Osteocyte (in vitro differentiated cells): Measurements from ENCODE around the gene APC2. TPM values are rescaled to one million over a fixed set of nuclear protein-coding genes. Genes with fewer than 3 reads are reported as not detected.
A peak's percentile ranks its signal among the peaks of the same experiment; 100 is the strongest.
"Not testable (repeated sequence)": the region's sequence is repeated elsewhere in the genome, so short reads cannot be mapped to it uniquely, and the experiment has no call there.

Source experiments
- DNase-seq: peaks from one replicate; pipeline ENCODE4 v3.0.0; 2021; ENCODE audit warnings: mixed read lengths; ENCODE audit not compliant: unreplicated experiment; ENCODE audit errors: extremely low spot score
- H3K27ac Mint-ChIP-seq: one replicate; pipeline ENCODE4 v1.8.0; 2021; ENCODE audit warnings: mild to moderate bottlenecking, mixed read lengths; ENCODE audit not compliant: unreplicated experiment
- H3K27me3 Mint-ChIP-seq: one replicate; pipeline ENCODE4 v1.8.0; 2021; ENCODE audit warnings: mixed read lengths; ENCODE audit not compliant: unreplicated experiment
- H3K36me3 Mint-ChIP-seq: one replicate; pipeline ENCODE4 v1.8.0; 2021; ENCODE audit warnings: mixed read lengths; ENCODE audit not compliant: unreplicated experiment
- H3K4me1 Mint-ChIP-seq: one replicate; pipeline ENCODE4 v1.8.0; 2021; ENCODE audit warnings: mixed read lengths; ENCODE audit not compliant: unreplicated experiment
- H3K4me3 Mint-ChIP-seq: one replicate; pipeline ENCODE4 v1.8.0; 2021; ENCODE audit warnings: mild to moderate bottlenecking, moderate library complexity, mixed read lengths; ENCODE audit not compliant: unreplicated experiment
- H3K9me3 Mint-ChIP-seq: one replicate; pipeline ENCODE4 v1.8.0; 2021; ENCODE audit warnings: mixed read lengths; ENCODE audit not compliant: unreplicated experiment
- total RNA-seq: library from RNA; stranded (reverse); gene quantifications from 2 replicates; pipeline ENCODE4 v1.2.1, GENCODE V29; 2021
- TF ChIP-seq, protein P1 (sequence below): fragments of 200-600 bp; sonication (generic); IDR thresholded peaks from 2 replicates; pipeline ENCODE4 v1.5.0; 2021; ENCODE audit warnings: antibody characterized with exemption, mild to moderate bottlenecking, moderate library complexity

The APC2 gene
- total RNA-seq, 1 donor from 2014 or later = 1.2 TPM

DNA sequence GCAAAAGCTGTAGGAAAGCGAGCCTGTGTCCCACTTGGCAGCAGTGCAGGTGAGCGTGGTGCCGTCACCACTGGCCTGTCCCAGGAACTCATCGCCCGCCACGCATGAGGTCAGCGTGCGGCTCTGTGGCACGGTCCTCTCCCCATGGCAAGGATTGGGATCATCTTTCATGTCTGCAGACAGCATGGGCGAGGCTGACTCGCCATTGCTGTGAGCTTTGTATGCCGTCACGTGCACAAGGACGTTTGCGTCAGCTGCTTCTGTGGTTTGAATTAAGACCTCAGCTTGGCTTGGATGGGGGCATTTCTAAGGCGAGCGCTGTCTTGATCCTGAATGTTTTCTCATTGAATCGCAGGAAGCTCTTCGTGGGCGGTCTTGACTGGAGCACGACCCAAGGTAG, 32.8 kb upstream of the APC2 start:
- H3K27me3 Mint-ChIP-seq = no peaks in the 10 kb centered on the region
- no peak overlapping the region for H3K4me3 Mint-ChIP-seq
- DNase-seq = no peak
- peak overlapping the region; percentile 69 for H3K27ac Mint-ChIP-seq
- TF ChIP-seq, protein P1, sequence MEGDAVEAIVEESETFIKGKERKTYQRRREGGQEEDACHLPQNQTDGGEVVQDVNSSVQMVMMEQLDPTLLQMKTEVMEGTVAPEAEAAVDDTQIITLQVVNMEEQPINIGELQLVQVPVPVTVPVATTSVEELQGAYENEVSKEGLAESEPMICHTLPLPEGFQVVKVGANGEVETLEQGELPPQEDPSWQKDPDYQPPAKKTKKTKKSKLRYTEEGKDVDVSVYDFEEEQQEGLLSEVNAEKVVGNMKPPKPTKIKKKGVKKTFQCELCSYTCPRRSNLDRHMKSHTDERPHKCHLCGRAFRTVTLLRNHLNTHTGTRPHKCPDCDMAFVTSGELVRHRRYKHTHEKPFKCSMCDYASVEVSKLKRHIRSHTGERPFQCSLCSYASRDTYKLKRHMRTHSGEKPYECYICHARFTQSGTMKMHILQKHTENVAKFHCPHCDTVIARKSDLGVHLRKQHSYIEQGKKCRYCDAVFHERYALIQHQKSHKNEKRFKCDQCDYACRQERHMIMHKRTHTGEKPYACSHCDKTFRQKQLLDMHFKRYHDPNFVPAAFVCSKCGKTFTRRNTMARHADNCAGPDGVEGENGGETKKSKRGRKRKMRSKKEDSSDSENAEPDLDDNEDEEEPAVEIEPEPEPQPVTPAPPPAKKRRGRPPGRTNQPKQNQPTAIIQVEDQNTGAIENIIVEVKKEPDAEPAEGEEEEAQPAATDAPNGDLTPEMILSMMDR = no peak
- H3K9me3 Mint-ChIP-seq = no peaks in the 10 kb centered on the region
- H3K36me3 Mint-ChIP-seq = peaks cover 15% of the 10 kb centered on the region
- peaks cover 40% of the 10 kb centered on the region for H3K4me1 Mint-ChIP-seq

DNA sequence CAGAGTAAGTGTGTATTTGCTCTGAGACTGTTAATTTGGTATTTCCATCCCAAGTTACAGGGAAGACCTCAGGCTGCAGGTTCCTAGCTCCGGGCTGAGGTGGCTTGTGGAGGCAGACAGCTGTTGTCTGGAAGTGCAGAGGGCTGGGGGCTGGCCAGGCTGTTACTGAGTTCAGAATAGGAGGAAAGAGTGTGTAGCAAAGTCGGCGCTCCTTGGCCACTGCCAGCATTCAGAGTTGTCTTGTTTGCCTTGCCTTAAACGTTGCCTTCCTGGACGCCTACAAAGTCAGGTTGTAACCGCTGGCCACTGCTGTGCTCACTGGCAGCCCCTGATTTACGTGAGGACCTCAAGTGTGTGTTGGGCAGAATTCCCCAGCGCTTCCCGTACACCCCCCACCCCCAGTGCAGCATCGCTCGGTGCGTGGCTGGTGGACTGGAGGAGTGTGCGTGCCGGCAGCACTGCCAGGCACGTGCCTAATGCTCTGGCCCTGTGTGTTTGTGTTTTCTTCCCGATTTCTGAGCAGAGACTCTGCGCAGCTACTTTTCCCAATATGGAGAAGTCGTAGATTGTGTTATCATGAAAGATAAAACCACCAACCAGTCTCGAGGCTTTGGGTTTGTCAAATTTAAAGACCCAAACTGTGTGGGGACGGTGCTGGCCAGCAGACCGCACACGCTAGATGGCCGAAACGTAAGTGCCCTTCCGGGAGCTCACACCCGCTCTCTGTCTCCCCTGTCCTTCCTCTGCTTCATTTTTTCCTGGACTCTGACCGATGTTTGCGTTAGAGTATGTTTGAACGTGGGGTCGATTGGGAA, 32.0 kb upstream of the APC2 start:
- peaks cover 15% of the 10 kb centered on the region for H3K36me3 Mint-ChIP-seq
- DNase-seq = no peak

DNA sequence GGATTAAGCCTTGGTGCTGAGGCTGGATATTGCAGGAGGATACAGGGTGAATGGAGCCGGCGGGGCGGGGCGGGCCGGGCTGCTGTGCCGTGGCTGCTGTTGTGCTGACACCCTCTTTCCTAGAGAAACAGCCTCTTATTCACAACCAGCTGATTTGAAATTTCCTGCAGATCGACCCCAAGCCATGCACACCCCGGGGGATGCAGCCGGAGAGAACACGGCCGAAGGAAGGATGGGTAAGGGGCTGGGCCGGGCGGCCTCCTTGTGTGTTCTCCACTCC, 31.5 kb upstream of the APC2 start:
- H3K4me1 Mint-ChIP-seq = peaks cover 35% of the 10 kb centered on the region
- no peaks in the 10 kb centered on the region for H3K9me3 Mint-ChIP-seq
- no peak for DNase-seq
- H3K27ac Mint-ChIP-seq = no peak overlapping the region
- TF ChIP-seq, protein P1 = no peak
- peaks cover 16% of the 10 kb centered on the region for H3K36me3 Mint-ChIP-seq
- no peaks in the 10 kb centered on the region for H3K27me3 Mint-ChIP-seq
- H3K4me3 Mint-ChIP-seq = no peak overlapping the region

More for the DNA sequence above, 32.0 kb upstream of the APC2 start:
- Mint-ChIP-seq H3K9me3 (no peaks in the 10 kb centered on the region), H3K4me3 (no peak overlapping the region), H3K4me1 (peaks cover 38% of the 10 kb centered on the region), H3K27ac (peak overlapping the region; percentile 69), H3K27me3 (no peaks in the 10 kb centered on the region)
- TF ChIP-seq, protein P1 = no peak

DNA sequence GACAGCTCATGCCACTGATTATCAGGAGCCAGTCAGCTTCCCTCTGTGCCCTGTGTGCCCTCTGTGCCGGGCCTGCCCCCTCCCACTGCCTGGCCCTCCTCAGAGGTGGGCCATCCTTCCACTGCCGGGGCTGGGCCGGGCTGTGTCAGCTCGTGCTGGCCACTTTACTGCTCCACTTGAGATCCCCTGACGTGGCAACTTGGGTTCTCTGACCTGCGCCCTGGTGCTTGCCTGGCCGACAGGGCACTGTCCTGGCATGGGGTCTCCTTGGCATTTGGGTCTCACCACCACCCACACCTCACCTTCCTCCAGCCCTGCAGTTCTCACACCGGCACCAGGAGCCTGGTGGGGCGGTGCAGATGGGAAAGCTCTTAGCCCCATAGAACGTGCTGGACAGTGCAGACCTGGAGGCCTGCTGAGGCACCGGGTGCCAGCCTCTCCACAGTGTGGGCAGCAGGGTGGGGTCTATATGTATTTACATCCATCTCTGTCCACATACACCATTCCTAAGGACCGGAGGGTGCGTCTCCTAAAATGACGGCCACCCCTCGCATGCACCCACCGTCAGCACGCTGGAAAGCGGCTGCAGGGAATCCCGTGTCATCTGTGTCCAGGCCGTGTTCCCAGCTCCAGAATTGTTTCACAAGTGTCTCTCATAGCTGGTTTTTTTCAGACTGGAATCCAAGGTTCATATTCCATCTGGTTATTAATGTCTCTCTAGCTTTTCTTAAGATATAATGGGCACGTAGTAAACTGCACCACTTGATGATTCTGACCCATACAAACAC, 30.8 kb upstream of the APC2 start:
- Mint-ChIP-seq H3K36me3 (peaks cover 20% of the 10 kb centered on the region), H3K27ac (no peak overlapping the region), H3K9me3 (no peaks in the 10 kb centered on the region), H3K27me3 (no peaks in the 10 kb centered on the region), H3K4me1 (peaks cover 32% of the 10 kb centered on the region), H3K4me3 (no peak overlapping the region)
- no peak for DNase-seq
- TF ChIP-seq, protein P1 = no peak

DNA sequence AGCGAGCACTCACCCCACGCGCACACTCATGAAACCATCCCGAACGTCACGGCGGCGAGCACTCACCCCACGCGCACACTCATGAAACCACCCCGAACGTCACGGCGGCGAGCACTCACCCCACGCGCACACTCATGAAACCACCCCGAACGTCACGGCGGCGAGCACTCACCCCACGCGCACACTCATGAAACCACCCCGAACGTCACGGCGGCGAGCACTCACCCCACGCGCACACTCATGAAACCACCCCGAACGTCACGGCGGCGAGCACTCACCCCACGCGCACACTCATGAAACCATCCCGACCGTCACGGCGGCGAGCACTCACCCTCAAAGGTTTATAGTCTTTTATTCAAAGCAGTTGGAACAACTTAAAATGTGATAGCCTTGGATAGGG, 29.8 kb upstream of the APC2 start:
- peaks cover 23% of the 10 kb centered on the region for H3K36me3 Mint-ChIP-seq
- not testable (repeated sequence) for H3K9me3 Mint-ChIP-seq, H3K27ac Mint-ChIP-seq, DNase-seq, H3K4me3 Mint-ChIP-seq, H3K27me3 Mint-ChIP-seq
- peaks cover 28% of the 10 kb centered on the region for H3K4me1 Mint-ChIP-seq
